SK-N-SH (cell line): ENCODE measurements around the gene TRPV5. TPM values are rescaled to one million over a fixed set of nuclear protein-coding genes. Genes with fewer than 3 reads are reported as not detected.

Experiments
- CTCF ChIA-PET: fragments of 300-600, 350-600 bp; formaldehyde crosslinking; extraction: SDS; loops from one replicate; lab custom pipeline; 2021; lab: Yijun Ruan, JAX
- POLR2A ChIA-PET: fragments of 350-600 bp; sonication (Branson Sonifier 250); formaldehyde crosslinking; extraction: SDS; loops from one replicate; lab custom pipeline; 2020; ENCODE audit warnings: antibody characterized with exemption, inconsistent platforms; lab: Yijun Ruan, JAX
- DNase-seq: peaks from one replicate; pipeline ENCODE4 v3.0.0; 2012
- H2AFZ ChIP-seq: fragments of 200-600 bp; sonication (generic); 2 replicates; pipeline ENCODE4 v1.8.1; 2016; ENCODE audit warnings: antibody characterized with exemption, mild to moderate bottlenecking, low read depth
- H3F3A ChIP-seq: fragments of 200-600 bp; sonication (generic); replicated peaks from 2 replicates; pipeline ENCODE3; 2016; ENCODE audit warnings: antibody characterized with exemption, mild to moderate bottlenecking; ENCODE audit not compliant: insufficient read depth
- H3K27ac ChIP-seq, 2 experiments: fragments of 200-500 bp in 1 of 2; fragments of 200-600 bp in 1 of 2; sonication (Bioruptor generic) in 1 of 2; sonication (generic), shearing (Covaris generic) in 1 of 2; 2 replicates each; pipeline versions ENCODE4 v1.5.1 to v1.6.1; 2014 to 2016; ENCODE audit warnings: low read depth in 2 of 2, inconsistent platforms in 1 of 2, low read length in 1 of 2, mild to moderate bottlenecking in 1 of 2, mixed read lengths in 1 of 2
- H3K27me3 ChIP-seq: fragments of 200-600 bp; sonication (generic), shearing (Covaris generic); 2 replicates; pipeline ENCODE4 v1.6.1; 2016; ENCODE audit warnings: mixed run types; ENCODE audit not compliant: insufficient read depth
- H3K36me3 ChIP-seq, 2 experiments: fragments of 200-500 bp in 1 of 2; fragments of 200-600 bp in 1 of 2; sonication (Bioruptor generic) in 1 of 2; sonication (generic) in 1 of 2; replicated peaks in 1 of 2; 2 replicates each; pipeline versions ENCODE3 to v1.5.1; 2014 to 2016; ENCODE audit warnings: low read length in 1 of 2, mild to moderate bottlenecking in 1 of 2; ENCODE audit not compliant: insufficient read depth in 2 of 2, control insufficient read depth in 1 of 2
- H3K4me1 ChIP-seq, 2 experiments: fragments of 200-500 bp in 1 of 2; fragments of 200-600 bp in 1 of 2; sonication (Bioruptor generic) in 1 of 2; sonication (generic), shearing (Covaris generic) in 1 of 2; 2 replicates each; pipeline versions ENCODE4 v1.5.1 to v1.6.1; 2014 to 2016; ENCODE audit warnings: low read depth in 1 of 2, low read length in 1 of 2, mixed run types in 1 of 2; ENCODE audit not compliant: insufficient read depth in 2 of 2, control insufficient read depth in 1 of 2
- H3K4me2 ChIP-seq: fragments of 200-600 bp; sonication (generic), shearing (Covaris generic); 2 replicates; pipeline ENCODE4 v1.6.1; 2017; ENCODE audit warnings: mixed run types
- H3K4me3 ChIP-seq, 2 experiments: fragments of 200-500 bp in 1 of 2; fragments of 200-600 bp in 1 of 2; sonication (Bioruptor generic) in 1 of 2; sonication (generic), shearing (Covaris generic) in 1 of 2; 2 replicates each; pipeline versions ENCODE4 v1.5.1 to v1.8.1; 2014 to 2016; ENCODE audit warnings: low read depth in 2 of 2, inconsistent platforms in 1 of 2, low read length in 1 of 2, mild to moderate bottlenecking in 1 of 2, mixed read lengths in 1 of 2, moderate library complexity in 1 of 2
- H3K79me2 ChIP-seq: fragments of 200-600 bp; sonication (generic); 2 replicates; pipeline ENCODE4 v1.8.1; 2017; ENCODE audit warnings: mild to moderate bottlenecking; ENCODE audit not compliant: insufficient read depth
- H3K9ac ChIP-seq: fragments of 200-600 bp; sonication (generic); 2 replicates; pipeline ENCODE4 v1.6.1; 2017; ENCODE audit warnings: mixed run types
- H3K9me2 ChIP-seq: fragments of 200-600 bp; sonication (generic); 2 replicates; pipeline ENCODE4 v1.6.1; 2017; ENCODE audit warnings: mixed run types
- H3K9me3 ChIP-seq: fragments of 200-600 bp; sonication (generic); 2 replicates; pipeline ENCODE4 v1.6.1; 2017; ENCODE audit warnings: mixed run types, mild to moderate bottlenecking, moderate library complexity
- H4K20me1 ChIP-seq: fragments of 200-600 bp; sonication (generic); 2 replicates; pipeline ENCODE4 v1.6.1; 2017; ENCODE audit warnings: mild to moderate bottlenecking, mixed run types; ENCODE audit not compliant: insufficient read depth
- CHD2 ChIP-seq: fragments of 150-350 bp; IDR thresholded peaks from 2 replicates; pipeline ENCODE4 v1.6.1; 2018; ENCODE audit warnings: low read length; ENCODE audit not compliant: partially characterized antibody
- FOSL2 ChIP-seq: IDR thresholded peaks from 2 replicates; pipeline ENCODE4 v1.4.0; 2012; ENCODE audit warnings: low read depth, mild to moderate bottlenecking, moderate library complexity, borderline replicate concordance
- FOXM1 ChIP-seq: IDR thresholded peaks from 2 replicates; pipeline ENCODE4 v1.4.0; 2012; ENCODE audit warnings: low read depth, mild to moderate bottlenecking
- GABPA ChIP-seq: IDR thresholded peaks from 2 replicates; pipeline ENCODE4 v1.4.0; 2012; ENCODE audit warnings: low read depth, mild to moderate bottlenecking
- GATA2 ChIP-seq: sonication (generic); formaldehyde crosslinking; IDR thresholded peaks from 2 replicates; pipeline ENCODE4 v1.5.0; 2020; ENCODE audit warnings: mild to moderate bottlenecking, missing genetic modification reagents
- MEF2A ChIP-seq: IDR thresholded peaks from 2 replicates; pipeline ENCODE4 v1.4.0; 2012; ENCODE audit warnings: low read depth, borderline replicate concordance
- MXI1 ChIP-seq: IDR thresholded peaks from 2 replicates; pipeline ENCODE4 v1.6.1; 2012; ENCODE audit warnings: mild to moderate bottlenecking, low read depth, low read length, improper control_type of control experiment
- NRF1 ChIP-seq: IDR thresholded peaks from 2 replicates; pipeline ENCODE4 v1.6.1; 2012; ENCODE audit warnings: low read depth, mild to moderate bottlenecking, low read length
- RAD21 ChIP-seq: IDR thresholded peaks from 2 replicates; pipeline ENCODE4 v1.6.1; 2012; ENCODE audit warnings: mild to moderate bottlenecking, low read length
- SIN3A ChIP-seq: IDR thresholded peaks from 2 replicates; pipeline ENCODE4 v1.6.1; 2012; ENCODE audit warnings: low read depth, mild to moderate bottlenecking, low read length, moderate library complexity, borderline replicate concordance
- SMC3 ChIP-seq: IDR thresholded peaks from 2 replicates; pipeline ENCODE4 v1.6.1; 2012; ENCODE audit warnings: low read depth, low read length, improper control_type of control experiment
- TAF1 ChIP-seq: IDR thresholded peaks from 2 replicates; pipeline ENCODE4 v1.6.1; 2012; ENCODE audit warnings: low read depth, mild to moderate bottlenecking, low read length, moderate library complexity, borderline replicate concordance
- TEAD4 ChIP-seq: IDR thresholded peaks from 2 replicates; pipeline ENCODE4 v1.4.0; 2012; ENCODE audit warnings: mild to moderate bottlenecking, borderline replicate concordance; ENCODE audit not compliant: insufficient read depth
- YY1 ChIP-seq: IDR thresholded peaks from 2 replicates; pipeline ENCODE4 v1.4.0; 2012; ENCODE audit warnings: low read depth, mild to moderate bottlenecking
- WGBS: methylation state at CpG from one replicate; pipeline ENCODE4 v1.1.6; 2017; ENCODE audit warnings: low lambda C conversion rate; 5-methylcytosine and 5-hydroxymethylcytosine counted together
- polyA plus RNA-seq, 3 experiments: library from polyadenylated mRNA; depleted of rRNA; stranded (reverse); fragments of >200 nt; gene quantifications; 2 replicates each; pipeline ENCODE4 v1.2.3, GENCODE V29; 2012
- TF ChIP-seq, protein P1 (sequence below): IDR thresholded peaks from 2 replicates; pipeline ENCODE4 v1.4.0; 2012; ENCODE audit warnings: low read depth, borderline replicate concordance
- TF ChIP-seq, protein P2 (sequence below): IDR thresholded peaks from 2 replicates; pipeline ENCODE4; 2012
- TF ChIP-seq, protein P3 (sequence below): IDR thresholded peaks from 2 replicates; pipeline ENCODE4 v1.4.0; 2012; ENCODE audit warnings: low read depth
- TF ChIP-seq, protein P4 (sequence below): IDR thresholded peaks from 2 replicates; pipeline ENCODE4 v1.6.1; 2012; ENCODE audit warnings: mild to moderate bottlenecking, low read depth, low read length, moderate library complexity
- TF ChIP-seq, protein P5 (sequence below): fragments of 150-350 bp; IDR thresholded peaks from 2 replicates; pipeline ENCODE4 v1.6.1; 2017; ENCODE audit warnings: antibody characterized with exemption, low read length, low read depth, borderline replicate concordance

The TRPV5 gene
- polyA plus RNA-seq, 1 of the 3 experiments (the other 2 are of a cell fraction) = not detected

DNA sequence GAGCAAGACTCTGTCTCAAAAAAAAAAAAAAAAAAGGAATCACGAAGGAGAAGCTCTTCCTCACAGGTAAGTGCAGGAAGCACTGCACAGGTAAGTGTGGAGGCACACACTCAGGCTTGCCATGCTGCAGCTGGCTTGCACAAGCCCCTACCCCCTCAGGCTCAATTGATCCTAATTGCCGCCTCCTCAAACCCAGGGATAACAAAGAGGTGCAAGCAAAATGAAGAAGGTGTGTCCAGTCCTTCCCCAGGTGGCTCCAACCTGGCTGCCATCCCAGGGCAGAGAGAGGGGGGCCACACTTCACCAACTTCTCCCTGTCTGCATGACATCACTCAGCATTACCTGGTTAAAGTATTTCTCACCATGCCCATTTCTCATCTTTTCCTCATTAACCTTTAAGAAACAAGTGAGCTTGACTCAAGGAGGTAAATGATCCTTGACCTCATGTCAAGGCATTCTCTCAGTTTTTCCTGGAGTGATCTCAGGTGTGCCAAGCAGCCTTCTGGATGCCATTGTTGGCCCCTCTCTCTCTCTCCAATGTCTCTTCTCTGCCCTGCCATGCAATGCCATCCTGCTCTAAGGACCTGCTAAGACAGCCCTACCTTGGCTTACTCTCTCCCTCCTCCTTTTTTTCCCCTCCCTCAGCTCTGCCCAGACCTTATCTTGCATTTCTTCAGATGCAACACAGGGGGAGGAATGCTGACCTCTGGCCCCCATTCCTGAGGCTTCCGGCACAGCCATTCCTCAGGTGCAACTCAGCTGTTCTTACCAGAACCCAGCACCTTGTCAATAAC is 35.0 kb downstream of the TRPV5 start (continued):
- TF ChIP-seq, protein P1, sequence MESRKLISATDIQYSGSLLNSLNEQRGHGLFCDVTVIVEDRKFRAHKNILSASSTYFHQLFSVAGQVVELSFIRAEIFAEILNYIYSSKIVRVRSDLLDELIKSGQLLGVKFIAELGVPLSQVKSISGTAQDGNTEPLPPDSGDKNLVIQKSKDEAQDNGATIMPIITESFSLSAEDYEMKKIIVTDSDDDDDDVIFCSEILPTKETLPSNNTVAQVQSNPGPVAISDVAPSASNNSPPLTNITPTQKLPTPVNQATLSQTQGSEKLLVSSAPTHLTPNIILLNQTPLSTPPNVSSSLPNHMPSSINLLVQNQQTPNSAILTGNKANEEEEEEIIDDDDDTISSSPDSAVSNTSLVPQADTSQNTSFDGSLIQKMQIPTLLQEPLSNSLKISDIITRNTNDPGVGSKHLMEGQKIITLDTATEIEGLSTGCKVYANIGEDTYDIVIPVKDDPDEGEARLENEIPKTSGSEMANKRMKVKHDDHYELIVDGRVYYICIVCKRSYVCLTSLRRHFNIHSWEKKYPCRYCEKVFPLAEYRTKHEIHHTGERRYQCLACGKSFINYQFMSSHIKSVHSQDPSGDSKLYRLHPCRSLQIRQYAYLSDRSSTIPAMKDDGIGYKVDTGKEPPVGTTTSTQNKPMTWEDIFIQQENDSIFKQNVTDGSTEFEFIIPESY = no peak

DNA sequence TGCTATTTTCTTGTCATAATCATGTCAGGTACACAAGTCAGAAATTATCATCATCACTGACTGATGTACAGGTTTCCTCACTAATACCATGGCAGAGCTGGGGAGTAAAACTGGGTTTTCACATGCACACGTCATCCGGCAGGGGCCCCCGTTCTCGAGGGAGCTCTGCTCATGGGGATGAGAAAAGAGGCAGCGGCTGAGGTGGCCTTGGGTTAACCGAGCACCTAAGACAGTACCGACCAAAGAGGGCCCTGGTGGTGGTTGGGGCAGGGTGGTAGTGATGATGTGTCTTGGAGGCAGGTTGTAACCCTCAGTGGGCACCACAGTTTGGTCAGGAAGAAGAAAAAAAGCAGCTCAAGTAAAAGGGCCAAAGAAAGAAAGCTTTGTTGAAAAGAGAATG is 35.9 kb downstream of the TRPV5 start:
- Histone ChIP-seq H3K4me2 (no peak overlapping the region), H3K27me3 (peaks cover 43% of the 10 kb centered on the region), H3K9me2 (no peaks in the 10 kb centered on the region), H3K36me3 (no peaks in the 10 kb centered on the region), H3K9ac (no peak overlapping the region), H3K9me3 (no peaks in the 10 kb centered on the region), H3K27ac (no peak overlapping the region), H2AFZ (no peak overlapping the region), H3K4me1 (no peaks in the 10 kb centered on the region), H3F3A (no peaks in the 10 kb centered on the region), H4K20me1 (no peaks in the 10 kb centered on the region), H3K79me2 (no peaks in the 10 kb centered on the region), H3K4me3 (no peak overlapping the region)
- ChIA-PET POLR2A (no interaction called here), CTCF (interaction anchor here (0.5 to 3.3 kb wide), 2 partner anchors 17 to 58 kb away, joined by 3 to 17 read pairs; no protein-coding TSS in a partner anchor)
- no peak for DNase-seq
- no peak for TF ChIP-seq TEAD4
- no peak for TF ChIP-seq GABPA
- TF ChIP-seq, protein P2, sequence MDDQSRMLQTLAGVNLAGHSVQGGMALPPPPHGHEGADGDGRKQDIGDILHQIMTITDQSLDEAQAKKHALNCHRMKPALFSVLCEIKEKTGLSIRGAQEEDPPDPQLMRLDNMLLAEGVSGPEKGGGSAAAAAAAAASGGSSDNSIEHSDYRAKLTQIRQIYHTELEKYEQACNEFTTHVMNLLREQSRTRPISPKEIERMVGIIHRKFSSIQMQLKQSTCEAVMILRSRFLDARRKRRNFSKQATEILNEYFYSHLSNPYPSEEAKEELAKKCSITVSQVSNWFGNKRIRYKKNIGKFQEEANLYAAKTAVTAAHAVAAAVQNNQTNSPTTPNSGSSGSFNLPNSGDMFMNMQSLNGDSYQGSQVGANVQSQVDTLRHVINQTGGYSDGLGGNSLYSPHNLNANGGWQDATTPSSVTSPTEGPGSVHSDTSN = no peak
- no peak for TF ChIP-seq SMC3
- TF ChIP-seq TAF1 = no peak
- TF ChIP-seq, protein P1 = no peak
- no peak for TF ChIP-seq NRF1
- TF ChIP-seq, protein P3, sequence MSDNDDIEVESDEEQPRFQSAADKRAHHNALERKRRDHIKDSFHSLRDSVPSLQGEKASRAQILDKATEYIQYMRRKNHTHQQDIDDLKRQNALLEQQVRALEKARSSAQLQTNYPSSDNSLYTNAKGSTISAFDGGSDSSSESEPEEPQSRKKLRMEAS = no peak
- no peak for TF ChIP-seq CHD2
- no peak for TF ChIP-seq FOSL2
- TF ChIP-seq YY1 = no peak
- no peak for TF ChIP-seq MXI1
- TF ChIP-seq GATA2 (CRISPR knock-in tag) = no peak
- TF ChIP-seq RAD21 = no peak
- TF ChIP-seq SIN3A = no peak
- TF ChIP-seq FOXM1 = no peak
- no peak for TF ChIP-seq MEF2A
- TF ChIP-seq, protein P4, sequence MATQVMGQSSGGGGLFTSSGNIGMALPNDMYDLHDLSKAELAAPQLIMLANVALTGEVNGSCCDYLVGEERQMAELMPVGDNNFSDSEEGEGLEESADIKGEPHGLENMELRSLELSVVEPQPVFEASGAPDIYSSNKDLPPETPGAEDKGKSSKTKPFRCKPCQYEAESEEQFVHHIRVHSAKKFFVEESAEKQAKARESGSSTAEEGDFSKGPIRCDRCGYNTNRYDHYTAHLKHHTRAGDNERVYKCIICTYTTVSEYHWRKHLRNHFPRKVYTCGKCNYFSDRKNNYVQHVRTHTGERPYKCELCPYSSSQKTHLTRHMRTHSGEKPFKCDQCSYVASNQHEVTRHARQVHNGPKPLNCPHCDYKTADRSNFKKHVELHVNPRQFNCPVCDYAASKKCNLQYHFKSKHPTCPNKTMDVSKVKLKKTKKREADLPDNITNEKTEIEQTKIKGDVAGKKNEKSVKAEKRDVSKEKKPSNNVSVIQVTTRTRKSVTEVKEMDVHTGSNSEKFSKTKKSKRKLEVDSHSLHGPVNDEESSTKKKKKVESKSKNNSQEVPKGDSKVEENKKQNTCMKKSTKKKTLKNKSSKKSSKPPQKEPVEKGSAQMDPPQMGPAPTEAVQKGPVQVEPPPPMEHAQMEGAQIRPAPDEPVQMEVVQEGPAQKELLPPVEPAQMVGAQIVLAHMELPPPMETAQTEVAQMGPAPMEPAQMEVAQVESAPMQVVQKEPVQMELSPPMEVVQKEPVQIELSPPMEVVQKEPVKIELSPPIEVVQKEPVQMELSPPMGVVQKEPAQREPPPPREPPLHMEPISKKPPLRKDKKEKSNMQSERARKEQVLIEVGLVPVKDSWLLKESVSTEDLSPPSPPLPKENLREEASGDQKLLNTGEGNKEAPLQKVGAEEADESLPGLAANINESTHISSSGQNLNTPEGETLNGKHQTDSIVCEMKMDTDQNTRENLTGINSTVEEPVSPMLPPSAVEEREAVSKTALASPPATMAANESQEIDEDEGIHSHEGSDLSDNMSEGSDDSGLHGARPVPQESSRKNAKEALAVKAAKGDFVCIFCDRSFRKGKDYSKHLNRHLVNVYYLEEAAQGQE = no peak
- TF ChIP-seq, protein P5, sequence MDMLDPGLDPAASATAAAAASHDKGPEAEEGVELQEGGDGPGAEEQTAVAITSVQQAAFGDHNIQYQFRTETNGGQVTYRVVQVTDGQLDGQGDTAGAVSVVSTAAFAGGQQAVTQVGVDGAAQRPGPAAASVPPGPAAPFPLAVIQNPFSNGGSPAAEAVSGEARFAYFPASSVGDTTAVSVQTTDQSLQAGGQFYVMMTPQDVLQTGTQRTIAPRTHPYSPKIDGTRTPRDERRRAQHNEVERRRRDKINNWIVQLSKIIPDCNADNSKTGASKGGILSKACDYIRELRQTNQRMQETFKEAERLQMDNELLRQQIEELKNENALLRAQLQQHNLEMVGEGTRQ = no peak
- 14% methylated on average over 7 of the region's 7 CpGs for WGBS
